DND-41 (cell line): Measurements from ENCODE around the gene LMOD3.
A peak's percentile ranks its signal among the peaks of the same experiment; 100 is the strongest.

ENCODE experiments used
- ATAC-seq: fragments of 200-7000 bp; cut with Tn5 transposase; 3 replicates; pipeline ENCODE4 v1.9.1; 2021; ENCODE audit warnings: low read depth; ENCODE audit not compliant: insufficient read depth
- DNase-seq: peaks from one replicate; pipeline ENCODE4 v3.0.0-alpha.2; 2020
- H2AFZ ChIP-seq: 2 replicates; pipeline ENCODE4 v1.6.0; 2012; ENCODE audit warnings: low read depth, low read length
- H3K27ac ChIP-seq: 2 replicates; pipeline ENCODE4 v1.5.1; 2012; ENCODE audit warnings: low read length, inconsistent platforms
- H3K27me3 ChIP-seq: fragments of 200-600 bp; sonication (generic); 2 replicates; pipeline ENCODE4 v1.6.0; 2012; ENCODE audit warnings: low read length, mild to moderate bottlenecking, inconsistent platforms; ENCODE audit not compliant: insufficient read depth, poor library complexity
- H3K36me3 ChIP-seq: 2 replicates; pipeline ENCODE4 v1.5.1; 2012; ENCODE audit warnings: low read length, inconsistent platforms; ENCODE audit not compliant: insufficient read depth
- H3K4me1 ChIP-seq: 2 replicates; pipeline ENCODE4 v1.5.1; 2012; ENCODE audit warnings: mild to moderate bottlenecking, low read length; ENCODE audit not compliant: insufficient read depth
- H3K4me2 ChIP-seq: 2 replicates; pipeline ENCODE4 v1.6.0; 2012; ENCODE audit warnings: mild to moderate bottlenecking, moderate library complexity, low read length, inconsistent platforms; ENCODE audit not compliant: insufficient read depth
- H3K4me3 ChIP-seq, 2 experiments: fragments of 200-600 bp in 1 of 2; shearing (Covaris generic) in 1 of 2; 2 replicates each; pipeline ENCODE4 v1.5.1; 2012 to 2016; ENCODE audit warnings: inconsistent platforms in 2 of 2, low read length in 2 of 2, mild to moderate bottlenecking in 2 of 2, low read depth in 1 of 2, moderate library complexity in 1 of 2
- H3K79me2 ChIP-seq: 2 replicates; pipeline ENCODE4 v1.6.0; 2012; ENCODE audit warnings: low read length, inconsistent platforms; ENCODE audit not compliant: insufficient read depth
- H3K9ac ChIP-seq: 2 replicates; pipeline ENCODE4 v1.6.0; 2012; ENCODE audit warnings: low read depth, mild to moderate bottlenecking, inconsistent platforms, low read length, moderate library complexity
- H3K9me3 ChIP-seq: 2 replicates; pipeline ENCODE4 v1.5.1; 2012; ENCODE audit warnings: low read length, moderate library complexity, mild to moderate bottlenecking, inconsistent platforms; ENCODE audit not compliant: insufficient read depth, severe bottlenecking
- H4K20me1 ChIP-seq: 2 replicates; pipeline ENCODE4 v1.6.0; 2012; ENCODE audit warnings: low read length; ENCODE audit not compliant: insufficient read depth
- EZH2 ChIP-seq: IDR thresholded peaks from 3 replicates; pipeline ENCODE4 v1.6.1; 2012; ENCODE audit warnings: borderline replicate concordance, low read depth, mild to moderate bottlenecking, moderate library complexity, low read length, inconsistent platforms; ENCODE audit not compliant: severe bottlenecking
- TF ChIP-seq, protein P1 (sequence below): IDR thresholded peaks from 2 replicates; pipeline ENCODE4 v1.5.1; 2012; ENCODE audit warnings: borderline replicate concordance, low read length, moderate library complexity, mild to moderate bottlenecking; ENCODE audit not compliant: poor library complexity, severe bottlenecking; ENCODE audit errors: extremely low read depth

The LMOD3 gene

GRCh38 chr3:69126216-69126615 lies 3.8 kb upstream of the LMOD3 start:
- TF ChIP-seq EZH2 = no peak
- H3K27ac ChIP-seq = no peak overlapping the region
- no peak overlapping the region for H2AFZ ChIP-seq
- H3K36me3 ChIP-seq = no peaks in the 10 kb centered on the region
- no peaks in the 10 kb centered on the region for H3K4me1 ChIP-seq
- DNase-seq (no peak), ATAC-seq (no peak)
- H3K4me2 ChIP-seq = no peak overlapping the region
- H3K9ac ChIP-seq = no peak overlapping the region
- no peaks in the 10 kb centered on the region for H3K9me3 ChIP-seq
- H3K27me3 ChIP-seq = peaks cover 4% of the 10 kb centered on the region
- H3K79me2 ChIP-seq = no peaks in the 10 kb centered on the region
- H3K4me3 ChIP-seq = no peak overlapping the region
- H4K20me1 ChIP-seq = no peaks in the 10 kb centered on the region

DNA sequence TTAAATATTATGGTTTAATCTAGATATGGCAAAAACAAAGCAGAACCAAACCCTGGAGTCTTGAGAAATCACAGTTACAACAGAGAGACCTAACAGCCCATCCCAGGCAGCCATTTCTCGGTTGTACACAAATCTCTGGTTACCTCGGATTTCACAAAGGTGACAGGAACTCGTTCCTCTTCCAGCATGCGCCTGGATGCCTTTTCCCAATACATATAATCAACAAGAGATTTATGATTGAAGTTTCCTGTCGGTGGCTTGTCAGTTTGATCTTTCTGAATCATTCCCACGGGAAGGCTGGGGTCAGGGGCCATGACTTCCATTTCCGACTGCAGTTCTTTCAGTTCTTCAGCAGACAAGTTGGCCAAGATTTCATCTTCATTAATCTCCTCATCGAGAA lies 445 bp downstream of the LMOD3 start:
- H2AFZ ChIP-seq = no peak overlapping the region
- H3K4me1 ChIP-seq = no peaks in the 10 kb centered on the region
- H3K27ac ChIP-seq = no peak overlapping the region
- no peaks in the 10 kb centered on the region for H3K9me3 ChIP-seq
- no peak overlapping the region for H3K4me2 ChIP-seq
- no peaks in the 10 kb centered on the region for H4K20me1 ChIP-seq
- H3K79me2 ChIP-seq = no peaks in the 10 kb centered on the region
- no peak for DNase-seq
- TF ChIP-seq EZH2 = no peak
- TF ChIP-seq, protein P1, sequence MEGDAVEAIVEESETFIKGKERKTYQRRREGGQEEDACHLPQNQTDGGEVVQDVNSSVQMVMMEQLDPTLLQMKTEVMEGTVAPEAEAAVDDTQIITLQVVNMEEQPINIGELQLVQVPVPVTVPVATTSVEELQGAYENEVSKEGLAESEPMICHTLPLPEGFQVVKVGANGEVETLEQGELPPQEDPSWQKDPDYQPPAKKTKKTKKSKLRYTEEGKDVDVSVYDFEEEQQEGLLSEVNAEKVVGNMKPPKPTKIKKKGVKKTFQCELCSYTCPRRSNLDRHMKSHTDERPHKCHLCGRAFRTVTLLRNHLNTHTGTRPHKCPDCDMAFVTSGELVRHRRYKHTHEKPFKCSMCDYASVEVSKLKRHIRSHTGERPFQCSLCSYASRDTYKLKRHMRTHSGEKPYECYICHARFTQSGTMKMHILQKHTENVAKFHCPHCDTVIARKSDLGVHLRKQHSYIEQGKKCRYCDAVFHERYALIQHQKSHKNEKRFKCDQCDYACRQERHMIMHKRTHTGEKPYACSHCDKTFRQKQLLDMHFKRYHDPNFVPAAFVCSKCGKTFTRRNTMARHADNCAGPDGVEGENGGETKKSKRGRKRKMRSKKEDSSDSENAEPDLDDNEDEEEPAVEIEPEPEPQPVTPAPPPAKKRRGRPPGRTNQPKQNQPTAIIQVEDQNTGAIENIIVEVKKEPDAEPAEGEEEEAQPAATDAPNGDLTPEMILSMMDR = no peak
- no peak for ATAC-seq
- no peaks in the 10 kb centered on the region for H3K36me3 ChIP-seq
- H3K4me3 ChIP-seq = no peak overlapping the region
- no peak overlapping the region for H3K9ac ChIP-seq
- H3K27me3 ChIP-seq = peaks cover under 1% of the 10 kb centered on the region

GRCh38 chr3:69121513-69121912 lies 882 bp downstream of the LMOD3 start:
- no peak overlapping the region for H3K27ac ChIP-seq
- no peaks in the 10 kb centered on the region for H3K27me3 ChIP-seq
- H3K36me3 ChIP-seq = no peaks in the 10 kb centered on the region
- H3K79me2 ChIP-seq = no peaks in the 10 kb centered on the region
- H3K4me1 ChIP-seq = no peaks in the 10 kb centered on the region
- no peaks in the 10 kb centered on the region for H4K20me1 ChIP-seq
- ATAC-seq = no peak
- no peak for DNase-seq
- H2AFZ ChIP-seq = peak overlapping the region; percentile 63; the same call in 1 of the 2 replicates
- H3K9ac ChIP-seq = no peak overlapping the region
- no peaks in the 10 kb centered on the region for H3K9me3 ChIP-seq
- no peak overlapping the region for H3K4me3 ChIP-seq
- H3K4me2 ChIP-seq = no peak overlapping the region
- TF ChIP-seq, protein P1 = no peak
- TF ChIP-seq EZH2 = no peak

DNA sequence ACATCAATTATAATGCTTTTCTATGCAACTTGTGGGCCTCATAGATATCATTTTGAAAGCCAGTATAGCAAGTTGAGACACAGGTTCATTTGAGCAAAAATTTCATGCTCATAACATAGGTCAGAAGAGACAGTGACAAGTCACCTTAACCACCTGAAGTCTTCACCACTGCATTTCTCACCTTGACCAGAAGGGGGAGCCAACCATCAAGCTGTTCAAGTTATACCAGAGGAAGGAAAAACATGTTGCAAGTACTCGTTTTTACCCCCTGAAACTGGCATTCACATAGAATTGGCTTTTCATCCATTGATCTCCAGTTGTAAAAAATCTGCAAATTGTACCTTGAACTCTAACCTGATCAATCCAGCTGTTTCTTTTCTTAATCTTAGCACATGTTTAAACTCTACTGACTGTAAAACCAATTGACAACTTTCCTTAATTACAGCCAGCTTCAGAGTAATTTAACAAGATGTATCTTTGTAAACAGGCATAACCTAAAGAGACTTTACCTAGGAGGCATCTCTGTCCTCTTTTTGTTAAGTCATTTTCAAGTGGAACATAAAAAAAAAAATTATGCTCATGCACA lies 1.4 kb downstream of the LMOD3 start:
- Histone ChIP-seq H3K36me3 (no peaks in the 10 kb centered on the region), H3K4me2 (0 out of 2 replicates have a peak overlapping the region, but pooled peaks have one; percentile 10), H3K27me3 (no peaks in the 10 kb centered on the region), H3K4me3 (no peak overlapping the region), H3K9me3 (no peaks in the 10 kb centered on the region), H3K27ac (no peak overlapping the region), H3K9ac (no peak overlapping the region), H3K79me2 (no peaks in the 10 kb centered on the region), H3K4me1 (no peaks in the 10 kb centered on the region), H2AFZ (peak overlapping the region; percentile 63), H4K20me1 (no peaks in the 10 kb centered on the region)
- no peak for TF ChIP-seq EZH2
- TF ChIP-seq, protein P1 = peak; percentile 98
- ATAC-seq (peak; percentile 91), DNase-seq (peak; percentile 83)
